ENCODE data around the gene UCK2. TPM values are rescaled to one million over a fixed set of nuclear protein-coding genes. Genes with fewer than 3 reads are reported as not detected.

The UCK2 gene
- total RNA-seq, 1 donor from 2014 or later, result 111 TPM

- Histone ChIP-seq H3K4me1 (ENCODE audit: insufficient read depth, low read length) (peaks cover 20% of the 10 kb centered on the region), H3K27me3 (ENCODE audit: insufficient read depth, low read length) (no peaks in the 10 kb centered on the region), H2AFZ (ENCODE audit: low read depth, low read length) (no peak overlapping the region), H3K9me3 (ENCODE audit: insufficient read depth, low read depth, low read length) (no peaks in the 10 kb centered on the region), H3K27ac (ENCODE audit: low read depth, low read length) (no peak overlapping the region), H4K20me1 (ENCODE audit: insufficient read depth, low read length) (peaks cover 75% of the 10 kb centered on the region), H3K4me2 (ENCODE audit: low read length) (no peak overlapping the region), H3K9ac (ENCODE audit: low read length) (no peak overlapping the region), H3K4me3 (ENCODE audit: insufficient read depth, low read depth, low read length) (no peak overlapping the region), H3K36me3 (ENCODE audit: insufficient read depth, low read length) (no peaks in the 10 kb centered on the region), H3K79me2 (ENCODE audit: insufficient read depth, low read length) (peaks cover 90% of the 10 kb centered on the region)
- no peaks in the 10 kb centered on the region for H3K27me3 Mint-ChIP-seq (ENCODE audit: low read depth, unreplicated experiment)
- FAIRE-seq (no peak), DNase-seq (ENCODE audit: low read depth) (no peak)
- H3K4me3 Mint-ChIP-seq (ENCODE audit: unreplicated experiment), result no peak overlapping the region
- H3K36me3 Mint-ChIP-seq (ENCODE audit: low read depth, unreplicated experiment), result peaks cover 5% of the 10 kb centered on the region
- no peaks in the 10 kb centered on the region for H3K9me3 Mint-ChIP-seq (ENCODE audit: unreplicated experiment)
- peaks cover 69% of the 10 kb centered on the region for H3K4me1 Mint-ChIP-seq (ENCODE audit: low read depth, unreplicated experiment)
- TF ChIP-seq CTCF (IDR thresholded peaks at IDR 0.05; ENCODE audit: insufficient read depth, low read depth, low read length) (no peak), EZH2 (IDR thresholded peaks at IDR 0.05; ENCODE audit: insufficient read depth, low read length) (no peak)
- H3K27ac Mint-ChIP-seq (ENCODE audit: unreplicated experiment), result no peak overlapping the region
Observed at GRCh38 chr1:165858364-165858823, 31.0 kb downstream of the UCK2 start.

GRCh38 chr1:165858967-165859845, 31.8 kb downstream of the UCK2 start:
- Mint-ChIP-seq H3K36me3 (ENCODE audit: low read depth, unreplicated experiment) (peaks cover 5% of the 10 kb centered on the region), H3K27ac (ENCODE audit: unreplicated experiment) (peak overlapping the region; percentile 67), H3K4me3 (ENCODE audit: unreplicated experiment) (peak overlapping the region; percentile 40), H3K27me3 (ENCODE audit: low read depth, unreplicated experiment) (no peaks in the 10 kb centered on the region), H3K4me1 (ENCODE audit: low read depth, unreplicated experiment) (peaks cover 63% of the 10 kb centered on the region), H3K9me3 (ENCODE audit: unreplicated experiment) (no peaks in the 10 kb centered on the region)
- no peak overlapping the region for H3K9ac ChIP-seq (ENCODE audit: low read length)
- H3K4me1 ChIP-seq (ENCODE audit: insufficient read depth, low read length), result peaks cover 12% of the 10 kb centered on the region
- H3K27ac ChIP-seq (ENCODE audit: low read depth, low read length), result no peak overlapping the region
- H3K4me2 ChIP-seq (ENCODE audit: low read length), result no peak overlapping the region
- TF ChIP-seq EZH2 (IDR thresholded peaks at IDR 0.05; ENCODE audit: insufficient read depth, low read length), result no peak
- H3K79me2 ChIP-seq (ENCODE audit: insufficient read depth, low read length), result peaks cover 91% of the 10 kb centered on the region
- FAIRE-seq, result no peak
- H4K20me1 ChIP-seq (ENCODE audit: insufficient read depth, low read length), result peaks cover 72% of the 10 kb centered on the region
- H3K9me3 ChIP-seq (ENCODE audit: insufficient read depth, low read depth, low read length), result no peaks in the 10 kb centered on the region
- H3K36me3 ChIP-seq (ENCODE audit: insufficient read depth, low read length), result no peaks in the 10 kb centered on the region
- no peak overlapping the region for H3K4me3 ChIP-seq (ENCODE audit: insufficient read depth, low read depth, low read length)
- no peaks in the 10 kb centered on the region for H3K27me3 ChIP-seq (ENCODE audit: insufficient read depth, low read length)
- DNase-seq (ENCODE audit: low read depth), result peak; percentile 42
- H2AFZ ChIP-seq (ENCODE audit: low read depth, low read length), result no peak overlapping the region

GRCh38 chr1:165860065-165860464, 32.7 kb downstream of the UCK2 start:
- Histone ChIP-seq H3K36me3 (ENCODE audit: insufficient read depth, low read length) (no peaks in the 10 kb centered on the region), H3K4me2 (ENCODE audit: low read length) (no peak overlapping the region), H3K9me3 (ENCODE audit: insufficient read depth, low read depth, low read length) (no peaks in the 10 kb centered on the region), H3K27ac (ENCODE audit: low read depth, low read length) (no peak overlapping the region), H3K9ac (ENCODE audit: low read length) (no peak overlapping the region), H3K4me3 (ENCODE audit: insufficient read depth, low read depth, low read length) (no peak overlapping the region), H3K27me3 (ENCODE audit: insufficient read depth, low read length) (no peaks in the 10 kb centered on the region), H3K4me1 (ENCODE audit: insufficient read depth, low read length) (peaks cover 7% of the 10 kb centered on the region), H3K79me2 (ENCODE audit: insufficient read depth, low read length) (peaks cover 93% of the 10 kb centered on the region), H2AFZ (ENCODE audit: low read depth, low read length) (no peak overlapping the region), H4K20me1 (ENCODE audit: insufficient read depth, low read length) (peaks cover 77% of the 10 kb centered on the region)
- Mint-ChIP-seq H3K4me1 (ENCODE audit: low read depth, unreplicated experiment) (peaks cover 56% of the 10 kb centered on the region), H3K4me3 (ENCODE audit: unreplicated experiment) (no peak overlapping the region), H3K36me3 (ENCODE audit: low read depth, unreplicated experiment) (peaks cover 5% of the 10 kb centered on the region), H3K9me3 (ENCODE audit: unreplicated experiment) (no peaks in the 10 kb centered on the region), H3K27me3 (ENCODE audit: low read depth, unreplicated experiment) (no peaks in the 10 kb centered on the region), H3K27ac (ENCODE audit: unreplicated experiment) (no peak overlapping the region)
- no peak for DNase-seq (ENCODE audit: low read depth)
- TF ChIP-seq CTCF (IDR thresholded peaks at IDR 0.05; ENCODE audit: insufficient read depth, low read depth, low read length), result no peak
- no peak for TF ChIP-seq EZH2 (IDR thresholded peaks at IDR 0.05; ENCODE audit: insufficient read depth, low read length)
- FAIRE-seq, result no peak
